Glutamatergic neuron (in vitro differentiated cells): ENCODE data around the gene SKOR1. TPM values are rescaled to one million over a fixed set of nuclear protein-coding genes. Genes with fewer than 3 reads are reported as not detected.

Experiments used
- DNase-seq: peaks from one replicate; pipeline ENCODE4 v3.0.0; 2022
- H3K27ac Mint-ChIP-seq: one replicate; pipeline ENCODE4 v1.8.0; 2020; ENCODE audit warnings: mild to moderate bottlenecking, mixed read lengths, inconsistent platforms; ENCODE audit not compliant: unreplicated experiment
- H3K27me3 Mint-ChIP-seq: one replicate; pipeline ENCODE4 v1.8.0; 2020; ENCODE audit warnings: mild to moderate bottlenecking, moderate library complexity, mixed read lengths, inconsistent platforms; ENCODE audit not compliant: unreplicated experiment
- H3K36me3 Mint-ChIP-seq: one replicate; pipeline ENCODE4 v1.8.0; 2020; ENCODE audit warnings: mild to moderate bottlenecking, mixed read lengths, inconsistent platforms; ENCODE audit not compliant: unreplicated experiment
- H3K4me1 Mint-ChIP-seq: one replicate; pipeline ENCODE4 v1.8.0; 2020; ENCODE audit warnings: mild to moderate bottlenecking, low read depth, mixed read lengths, inconsistent platforms; ENCODE audit not compliant: unreplicated experiment
- H3K4me3 Mint-ChIP-seq: one replicate; pipeline ENCODE4 v1.8.0; 2020; ENCODE audit warnings: mild to moderate bottlenecking, mixed read lengths, inconsistent platforms; ENCODE audit not compliant: unreplicated experiment
- H3K9me3 Mint-ChIP-seq: one replicate; pipeline ENCODE4 v1.8.0; 2020; ENCODE audit warnings: mild to moderate bottlenecking, moderate library complexity, mixed read lengths, inconsistent platforms; ENCODE audit not compliant: unreplicated experiment
- total RNA-seq: library from RNA; stranded (reverse); fragmentation: NEBNext Ultra II Directional; extraction: Animal tissue kit (Norgen Biotek cat#: 25700); gene quantifications from one replicate; pipeline ENCODE4 v1.2.1, GENCODE V29; 2021; ENCODE audit not compliant: unreplicated experiment
- TF ChIP-seq, protein P1 (sequence below): fragments of 200-600 bp; sonication (generic); IDR thresholded peaks from one replicate; pipeline ENCODE4 v1.5.0; 2021; ENCODE audit not compliant: partially characterized antibody, unreplicated experiment

SKOR1 gene
- total RNA-seq, 1 donor from 2014 or later = 4.0 TPM

DNA sequence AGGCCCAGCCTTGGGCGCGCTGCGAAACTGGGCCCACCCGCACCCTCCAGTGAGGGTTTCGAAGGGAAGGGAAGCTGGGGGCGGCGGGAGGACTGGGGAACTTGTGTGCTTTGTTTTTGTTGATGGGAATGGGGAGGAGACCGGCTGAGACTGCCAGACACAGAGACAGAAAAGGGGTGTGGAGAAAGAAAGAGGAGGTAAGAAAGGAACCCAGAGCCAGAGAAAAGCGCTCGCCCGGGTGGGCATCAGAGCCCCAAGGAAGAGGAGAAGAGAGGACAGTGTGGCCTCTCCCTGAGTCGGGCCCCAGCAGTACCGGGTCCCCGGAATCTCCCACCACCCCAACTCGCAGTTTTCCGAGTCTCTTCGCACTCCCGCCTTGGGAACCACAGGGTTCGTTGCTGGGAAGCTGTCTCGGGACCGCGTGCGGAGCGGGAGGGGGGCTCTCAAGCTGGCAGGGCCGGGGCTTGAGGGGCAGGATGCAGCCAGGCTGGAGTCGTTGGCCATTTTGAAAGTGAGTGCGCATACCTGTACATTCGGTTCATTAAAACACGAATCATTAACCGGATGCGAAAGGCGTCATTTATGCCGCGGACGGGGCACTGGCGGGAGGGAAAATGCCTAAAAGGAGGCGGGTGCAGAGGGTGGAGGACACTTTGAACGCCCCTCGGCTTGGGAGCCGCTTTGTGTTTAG, 3.1 kb downstream of the SKOR1 start:
- Mint-ChIP-seq H3K27me3 (peaks cover 35% of the 10 kb centered on the region), H3K4me3 (peak overlapping the region; percentile 73), H3K27ac (no peak overlapping the region), H3K36me3 (peaks cover 8% of the 10 kb centered on the region), H3K9me3 (peaks cover 13% of the 10 kb centered on the region), H3K4me1 (peaks cover 11% of the 10 kb centered on the region)
- TF ChIP-seq, protein P1, sequence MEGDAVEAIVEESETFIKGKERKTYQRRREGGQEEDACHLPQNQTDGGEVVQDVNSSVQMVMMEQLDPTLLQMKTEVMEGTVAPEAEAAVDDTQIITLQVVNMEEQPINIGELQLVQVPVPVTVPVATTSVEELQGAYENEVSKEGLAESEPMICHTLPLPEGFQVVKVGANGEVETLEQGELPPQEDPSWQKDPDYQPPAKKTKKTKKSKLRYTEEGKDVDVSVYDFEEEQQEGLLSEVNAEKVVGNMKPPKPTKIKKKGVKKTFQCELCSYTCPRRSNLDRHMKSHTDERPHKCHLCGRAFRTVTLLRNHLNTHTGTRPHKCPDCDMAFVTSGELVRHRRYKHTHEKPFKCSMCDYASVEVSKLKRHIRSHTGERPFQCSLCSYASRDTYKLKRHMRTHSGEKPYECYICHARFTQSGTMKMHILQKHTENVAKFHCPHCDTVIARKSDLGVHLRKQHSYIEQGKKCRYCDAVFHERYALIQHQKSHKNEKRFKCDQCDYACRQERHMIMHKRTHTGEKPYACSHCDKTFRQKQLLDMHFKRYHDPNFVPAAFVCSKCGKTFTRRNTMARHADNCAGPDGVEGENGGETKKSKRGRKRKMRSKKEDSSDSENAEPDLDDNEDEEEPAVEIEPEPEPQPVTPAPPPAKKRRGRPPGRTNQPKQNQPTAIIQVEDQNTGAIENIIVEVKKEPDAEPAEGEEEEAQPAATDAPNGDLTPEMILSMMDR = no peak
- no peak for DNase-seq

DNA sequence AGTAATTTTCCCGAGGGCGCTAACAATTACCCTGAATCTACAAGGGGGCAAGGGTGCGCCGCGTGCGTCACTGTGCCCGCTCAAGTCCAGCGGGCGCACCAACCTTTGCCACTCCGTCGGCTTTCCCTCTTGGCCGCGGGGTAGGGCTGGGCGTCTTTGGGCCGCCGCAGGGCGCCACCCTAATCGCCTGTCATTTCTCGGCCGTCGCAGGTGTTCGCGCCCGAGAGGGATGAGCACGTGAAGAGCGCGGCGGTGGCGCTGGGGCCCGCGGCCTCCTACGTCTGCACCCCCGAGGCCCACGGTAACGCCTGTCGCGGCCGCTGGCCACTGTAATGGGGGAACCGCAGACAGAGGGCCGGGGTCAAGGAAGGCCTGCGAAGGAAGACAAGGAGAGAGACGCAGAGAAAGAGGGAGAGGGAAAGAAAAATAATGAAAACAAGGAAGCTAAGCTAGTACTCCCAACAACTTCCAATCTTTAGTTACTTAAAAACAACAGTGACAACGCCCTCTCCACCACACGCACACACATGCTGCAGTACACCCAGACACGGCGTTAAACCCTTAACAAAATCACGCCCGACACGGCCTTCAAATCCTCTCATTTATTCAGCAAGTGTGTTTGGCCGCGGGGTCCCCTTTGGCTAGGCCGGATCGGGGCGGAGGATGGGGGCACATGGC, 3.8 kb downstream of the SKOR1 start:
- DNase-seq = peak; percentile 27
- TF ChIP-seq, protein P1 = no peak

DNA sequence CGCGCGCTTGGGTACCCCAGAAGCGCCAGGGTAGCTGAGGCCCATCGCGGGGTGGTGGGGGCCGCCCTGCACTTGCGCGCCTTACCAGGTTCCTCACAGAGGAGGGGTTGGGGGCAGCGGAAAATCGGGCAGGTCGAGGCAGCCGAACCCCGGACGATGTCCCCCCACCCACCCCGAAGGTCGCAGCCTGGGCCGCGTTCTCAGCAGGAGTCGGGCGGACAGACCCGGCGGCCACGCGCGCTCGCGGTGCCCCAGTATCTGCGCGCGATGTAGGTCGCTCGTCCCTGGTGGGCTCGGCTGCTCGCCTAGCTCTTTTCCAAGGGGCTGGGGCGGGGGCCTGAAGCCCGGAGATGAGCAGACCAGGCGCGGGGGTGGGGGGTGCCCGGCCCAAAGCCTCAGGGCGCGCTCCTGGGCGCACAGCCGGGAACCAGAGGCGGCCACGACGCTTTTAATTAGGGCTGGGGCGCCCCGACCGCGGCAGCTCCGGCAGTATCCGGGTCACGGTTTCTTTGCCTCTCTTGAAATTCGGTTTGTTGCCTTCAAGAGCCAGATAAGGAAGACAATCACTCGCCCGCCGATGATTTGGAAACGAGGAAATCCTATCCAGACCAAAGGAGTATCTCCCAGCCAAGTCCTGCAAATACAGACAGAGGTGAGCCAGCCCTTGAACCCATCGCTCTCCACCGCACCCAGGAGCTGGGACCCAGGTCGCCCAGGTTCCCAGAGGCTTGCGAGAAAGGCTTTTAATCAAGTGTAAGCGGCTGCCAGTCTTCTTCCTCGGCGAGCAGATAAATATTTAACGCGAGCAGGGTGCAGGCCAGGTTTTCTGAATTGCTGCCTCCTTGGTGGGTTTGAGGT, 4.6 kb downstream of the SKOR1 start:
- Mint-ChIP-seq H3K36me3 (peaks cover 8% of the 10 kb centered on the region), H3K4me3 (peak overlapping the region; percentile 15), H3K9me3 (peaks cover 5% of the 10 kb centered on the region), H3K27ac (no peak overlapping the region), H3K4me1 (peaks cover 8% of the 10 kb centered on the region), H3K27me3 (peaks cover 22% of the 10 kb centered on the region)
- TF ChIP-seq, protein P1 = no peak
- DNase-seq = no peak

More for the DNA sequence above, 3.8 kb downstream of the SKOR1 start:
- no peak overlapping the region for H3K27ac Mint-ChIP-seq
- peaks cover 8% of the 10 kb centered on the region for H3K36me3 Mint-ChIP-seq
- H3K4me1 Mint-ChIP-seq = peaks cover 7% of the 10 kb centered on the region
- H3K27me3 Mint-ChIP-seq = peaks cover 29% of the 10 kb centered on the region
- H3K4me3 Mint-ChIP-seq = peak overlapping the region; percentile 78
- peaks cover 7% of the 10 kb centered on the region for H3K9me3 Mint-ChIP-seq

DNA sequence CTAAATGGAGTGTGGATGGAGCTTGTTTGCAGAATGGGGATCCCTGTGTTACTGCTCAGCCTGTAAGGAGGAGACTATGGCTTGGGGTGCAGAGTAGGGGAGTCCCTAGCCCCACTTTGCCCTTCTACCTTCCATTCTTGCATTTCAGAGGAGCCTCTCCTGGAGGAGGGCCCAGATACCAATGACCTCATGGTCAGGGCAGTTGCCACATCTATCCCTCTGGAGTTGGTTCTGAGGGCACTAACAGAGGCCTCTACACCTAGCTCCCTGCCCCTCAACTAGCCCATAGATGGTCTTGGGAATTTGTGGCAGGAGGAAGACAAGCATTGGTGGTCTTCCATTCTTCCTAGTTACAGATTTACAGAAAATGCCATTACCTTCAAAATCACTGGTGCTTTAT, 6.1 kb downstream of the SKOR1 start:
- no peak overlapping the region for H3K4me3 Mint-ChIP-seq
- no peak for DNase-seq

More for the DNA sequence above, 6.1 kb downstream of the SKOR1 start:
- Mint-ChIP-seq H3K9me3 (peaks cover 4% of the 10 kb centered on the region), H3K36me3 (peaks cover 8% of the 10 kb centered on the region), H3K27ac (no peak overlapping the region), H3K27me3 (peaks cover 14% of the 10 kb centered on the region), H3K4me1 (peaks cover 8% of the 10 kb centered on the region)
- TF ChIP-seq, protein P1 = no peak
